Ovary (tissue), 9 donors: Measurements from ENCODE around the gene LTO1. TPM values are rescaled to one million over a fixed set of nuclear protein-coding genes. Genes with fewer than 3 reads are reported as not detected.

Experiments used
- DNase-seq, 5 donors: peaks; one replicate each; pipeline ENCODE4 v3.0.0-alpha.2; 2019 to 2020
- H3K27ac ChIP-seq, 2 donors: fragments of 200-600 bp; one replicate each; pipeline versions ENCODE4 v1.5.1 to v1.8.0; 2019 to 2022
- H3K27me3 ChIP-seq: fragments of 200-600 bp; one replicate; pipeline ENCODE4 v1.8.0; 2022
- H3K36me3 ChIP-seq: fragments of 200-600 bp; sonication (generic); one replicate; pipeline ENCODE4 v1.5.1; 2019
- H3K4me1 ChIP-seq: one replicate; pipeline ENCODE4 v1.8.1; 2013; ENCODE audit warnings: mild to moderate bottlenecking, moderate library complexity; ENCODE audit not compliant: insufficient read depth
- H3K4me3 ChIP-seq: fragments of 200-600 bp; sonication (generic); one replicate; pipeline ENCODE4 v1.5.1; 2017
- H3K9me3 ChIP-seq, 2 donors: fragments of 200-600 bp in 1 of 2; sonication (generic) in 1 of 2; one replicate each; pipeline versions ENCODE4 v1.5.1 to v1.8.1; 2013 to 2019; ENCODE audit warnings: mild to moderate bottlenecking in 1 of 2, moderate library complexity in 1 of 2
- CTCF ChIP-seq, 3 donors: fragments of 450-650 bp in 2 of 3; fragments of 200-600 bp in 1 of 3; IDR thresholded peaks; one replicate each; pipeline versions ENCODE4 v1.5.1 to v1.8.0; 2016 to 2022; ENCODE audit warnings: antibody characterized with exemption in 3 of 3, mild to moderate bottlenecking in 1 of 3
- EP300 ChIP-seq: sonication (generic); formaldehyde crosslinking; IDR thresholded peaks from one replicate; pipeline ENCODE4 v1.6.1; 2017; ENCODE audit warnings: antibody characterized with exemption
- POLR2A ChIP-seq: fragments of 450-650 bp; IDR thresholded peaks from one replicate; pipeline ENCODE4 v1.6.1; 2017; ENCODE audit warnings: antibody characterized with exemption, mild to moderate bottlenecking, moderate library complexity
- WGBS, 3 donors: extraction: QIAGEN DNeasy Blood & Tissue Kit in 1 of 3; methylation state at CpG; one replicate each; pipeline versions ENCODE4 v1.1.5 to v1.1.7; 2013 to 2017; 5-methylcytosine and 5-hydroxymethylcytosine counted together
- intact Hi-C, 4 donors: fragments of 100-400 bp; cut with DNase I; formaldehyde crosslinking; loops; one replicate each; pipeline versions ENCODE4 v1.11.0 to v1.15.1; 2022 to 2023
- polyA plus RNA-seq, 2 donors: library from polyadenylated mRNA; stranded (reverse); fragments of 200-250 nt in 1 of 2; fragments of 350-450 nt in 1 of 2; fragmentation: Illumina TruSeq in 1 of 2; extraction: RNeasy Lipid Tissue Mini Kit (QIAGEN cat#74804) in 1 of 2; gene quantifications; one replicate each; pipeline ENCODE4 v1.2.3, GENCODE V29; 2013 to 2014
- total RNA-seq, 7 donors: library from RNA; depleted of rRNA in 2 of 7; stranded (reverse); fragments of >200 nt in 2 of 7; fragmentation: NEBNext Ultra II Directional in 3 of 7; extraction: Animal tissue kit (Norgen Biotek cat#: 25700) in 3 of 7; gene quantifications; one replicate each; pipeline versions ENCODE4 v1.1.0 to v1.2.4, GENCODE V29; 2016 to 2023
- donor health status: DM: no; HTN: no; CAD: no; lungs with moderate emphysema.
- donor health status: DM: no; HTN: no; CAD: no.
- donor health status: Bipolar disorder and iron deficiency.
- donor health status: DM: yes; HTN: yes; CAD: no.
- donor health status: DM: no; HTN: no; CAD: no.
- donor health status: DM: yes; HTN: yes; CAD: no.

The LTO1 gene
- total and polyA plus RNA-seq, 9 donors = 13.4 to 29.9 (median 19.8) TPM

GRCh38 chr11:69652999-69653398 is 22.2 kb downstream of the LTO1 start:
- no peak for DNase-seq
- Histone ChIP-seq H3K4me1 (no peaks in the 10 kb centered on the region), H3K27ac (no peak overlapping the region), H3K4me3 (no peak overlapping the region), H3K27me3 (no peaks in the 10 kb centered on the region), H3K36me3 (no peaks in the 10 kb centered on the region), H3K9me3 (no peaks in the 10 kb centered on the region)
- intact Hi-C loops = no loop called here
- no peak for TF ChIP-seq EP300
- no peak for TF ChIP-seq CTCF (IDR thresholded peaks at IDR 0.05)
- TF ChIP-seq POLR2A = no peak
- WGBS, 3 donors = 67 to 68% (median 67%) methylated on average over 11 of the region's 11 CpGs

DNA sequence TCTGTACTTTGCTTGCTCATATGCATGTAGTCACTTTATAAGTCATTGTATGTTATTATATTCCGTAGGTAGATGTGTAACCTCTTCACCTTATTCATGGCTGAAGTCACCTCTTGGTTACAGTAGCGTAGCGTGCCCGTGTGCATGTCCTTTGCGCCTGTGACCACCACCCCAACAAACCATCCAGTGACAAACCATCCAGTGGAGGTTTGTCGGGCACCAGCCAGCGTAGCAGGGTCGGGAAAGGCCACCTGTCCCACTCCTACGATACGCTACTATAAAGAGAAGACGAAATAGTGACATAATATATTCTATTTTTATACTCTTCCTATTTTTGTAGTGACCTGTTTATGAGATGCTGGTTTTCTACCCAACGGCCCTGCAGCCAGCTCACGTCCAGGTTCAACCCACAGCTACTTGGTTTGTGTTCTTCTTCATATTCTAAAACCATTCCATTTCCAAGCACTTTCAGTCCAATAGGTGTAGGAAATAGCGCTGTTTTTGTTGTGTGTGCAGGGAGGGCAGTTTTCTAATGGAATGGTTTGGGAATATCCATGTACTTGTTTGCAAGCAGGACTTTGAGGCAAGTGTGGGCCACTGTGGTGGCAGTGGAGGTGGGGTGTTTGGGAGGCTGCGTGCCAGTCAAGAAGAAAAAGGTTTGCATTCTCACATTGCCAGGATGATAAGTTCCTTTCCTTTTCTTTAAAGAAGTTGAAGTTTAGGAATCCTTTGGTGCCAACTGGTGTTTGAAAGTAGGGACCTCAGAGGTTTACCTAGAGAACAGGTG is 23.1 kb downstream of the LTO1 start:
- TF ChIP-seq POLR2A (no peak), CTCF (IDR thresholded peaks at IDR 0.05) (no peak), EP300 (no peak)
- intact Hi-C loops = no loop called here
- Histone ChIP-seq H3K27ac (no peak overlapping the region), H3K9me3 (no peaks in the 10 kb centered on the region), H3K4me1 (no peaks in the 10 kb centered on the region), H3K27me3 (no peaks in the 10 kb centered on the region), H3K36me3 (no peaks in the 10 kb centered on the region), H3K4me3 (no peak overlapping the region)
- DNase-seq = no peak
- WGBS, 3 donors = 88 to 92% (median 90%) methylated on average over 15 of the region's 15 CpGs

DNA sequence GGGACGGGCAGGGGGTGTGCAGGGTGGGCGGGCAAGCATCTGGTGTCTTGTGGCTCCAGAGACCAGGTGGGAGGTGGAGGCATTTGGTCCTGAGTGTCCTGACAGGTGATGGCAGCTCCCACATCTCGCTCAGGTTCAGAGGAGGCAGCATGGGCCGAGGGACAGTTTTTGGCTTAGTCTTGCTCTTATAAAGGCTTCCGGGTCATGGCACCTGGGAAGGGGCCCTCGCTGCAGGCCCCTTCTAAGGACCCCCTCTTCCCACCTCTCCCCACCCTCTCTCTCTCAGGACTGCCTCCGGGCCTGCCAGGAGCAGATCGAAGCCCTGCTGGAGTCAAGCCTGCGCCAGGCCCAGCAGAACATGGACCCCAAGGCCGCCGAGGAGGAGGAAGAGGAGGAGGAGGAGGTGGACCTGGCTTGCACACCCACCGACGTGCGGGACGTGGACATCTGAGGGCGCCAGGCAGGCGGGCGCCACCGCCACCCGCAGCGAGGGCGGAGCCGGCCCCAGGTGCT is 24.3 kb downstream of the LTO1 start:
- 60 to 75% (median 72%) methylated on average over 23 of the region's 23 CpGs for WGBS, 3 donors
- Histone ChIP-seq H3K27me3 (no peaks in the 10 kb centered on the region), H3K9me3 (no peaks in the 10 kb centered on the region), H3K4me1 (no peaks in the 10 kb centered on the region), H3K4me3 (no peak overlapping the region), H3K36me3 (no peaks in the 10 kb centered on the region), H3K27ac (no peak overlapping the region)
- intact Hi-C loops = no loop called here
- TF ChIP-seq CTCF (IDR thresholded peaks at IDR 0.05) (no peak), POLR2A (no peak), EP300 (no peak)
- no peak for DNase-seq

DNA sequence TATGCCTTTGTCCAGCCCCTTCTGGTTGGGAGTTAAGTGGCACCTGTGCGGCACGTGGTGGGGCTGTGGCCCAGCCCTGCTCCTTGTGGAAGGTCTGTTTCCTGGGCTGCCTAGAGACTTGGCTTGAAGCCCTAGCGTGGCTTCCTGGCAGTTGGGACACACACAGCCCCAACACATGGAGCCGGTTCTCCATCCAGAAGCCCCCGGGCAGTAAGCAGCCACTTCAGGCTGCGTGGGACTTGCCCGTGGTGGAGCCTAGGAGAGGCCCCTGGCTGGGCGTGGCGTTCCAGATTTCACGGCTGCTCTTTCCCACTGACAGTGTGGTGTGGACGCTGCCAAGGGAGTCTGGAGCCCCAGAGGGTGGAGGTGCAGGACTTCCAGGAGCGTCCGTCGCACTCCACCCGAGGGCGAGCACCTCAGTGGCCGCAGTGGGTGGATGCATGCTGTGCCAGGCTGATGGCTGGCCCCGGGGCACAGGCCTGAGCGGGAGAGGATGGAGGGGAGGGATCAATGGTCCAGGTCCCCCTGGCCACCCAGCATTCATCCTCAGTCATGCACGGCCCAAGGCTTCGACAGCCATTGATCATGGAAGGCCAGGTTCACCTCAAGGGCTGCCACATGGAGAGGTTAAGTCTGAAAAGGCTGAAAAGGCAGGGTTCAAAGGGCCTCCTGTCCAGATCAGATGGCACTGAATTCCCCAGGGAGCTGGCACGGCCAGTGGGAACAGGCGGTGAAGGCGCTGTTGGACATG is 24.9 kb downstream of the LTO1 start:
- Histone ChIP-seq H3K4me1 (no peaks in the 10 kb centered on the region), H3K27me3 (no peaks in the 10 kb centered on the region), H3K36me3 (no peaks in the 10 kb centered on the region), H3K9me3 (no peaks in the 10 kb centered on the region), H3K4me3 (no peak overlapping the region), H3K27ac (no peak overlapping the region)
- TF ChIP-seq EP300 (no peak), CTCF (IDR thresholded peaks at IDR 0.05) (no peak), POLR2A (no peak)
- 77 to 87% (median 79%) methylated on average over 23 to 24 of the region's 24 CpGs for WGBS, 3 donors
- intact Hi-C loops = no loop called here
- DNase-seq = no peak
